Lower leg skin (tissue), 3 donors: Measurements from ENCODE around the gene PLPP4.

ENCODE experiments used
- POLR2A ChIP-seq, 2 donors: fragments of 450-650 bp; IDR thresholded peaks; one replicate each; pipeline ENCODE4 v1.6.1; 2016 to 2017; ENCODE audit warnings: antibody characterized with exemption in 2 of 2, mild to moderate bottlenecking in 1 of 2, moderate library complexity in 1 of 2
- TF ChIP-seq, protein P1 (sequence below), 3 donors: fragments of 450-650 bp; IDR thresholded peaks; one replicate each; pipeline ENCODE4 v1.5.1; 2016; ENCODE audit warnings: antibody characterized with exemption in 3 of 3, mild to moderate bottlenecking in 3 of 3, moderate library complexity in 2 of 3

DNA sequence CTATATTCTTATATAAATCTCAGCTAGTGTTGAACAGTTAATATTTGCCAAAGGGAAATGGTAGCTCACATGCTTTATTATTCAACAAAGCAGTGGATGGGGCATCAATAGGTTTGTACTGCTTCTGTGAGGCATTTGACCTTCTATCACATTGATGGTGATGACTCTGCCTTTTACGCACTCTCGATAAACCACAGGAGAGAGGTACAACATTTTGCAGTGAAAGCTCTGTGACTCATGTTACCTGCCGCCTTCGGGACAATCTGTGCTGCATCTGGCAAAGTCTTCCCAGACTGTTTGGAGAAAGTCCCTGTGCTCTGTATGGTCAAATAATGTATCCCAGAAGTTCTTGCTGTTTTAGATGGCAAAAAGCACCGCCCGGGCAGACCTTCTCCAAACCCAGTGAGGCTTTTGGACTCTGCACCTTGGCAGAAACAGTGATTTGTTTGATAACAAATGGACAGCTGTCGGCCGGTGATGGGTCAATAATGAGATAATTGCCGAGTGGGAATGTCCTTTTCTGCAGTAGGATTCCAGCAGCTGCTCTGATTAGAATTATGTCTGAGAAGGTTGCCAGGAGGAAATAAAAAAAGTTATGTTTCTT lies 61.0 kb downstream of the PLPP4 start:
- TF ChIP-seq, protein P1, sequence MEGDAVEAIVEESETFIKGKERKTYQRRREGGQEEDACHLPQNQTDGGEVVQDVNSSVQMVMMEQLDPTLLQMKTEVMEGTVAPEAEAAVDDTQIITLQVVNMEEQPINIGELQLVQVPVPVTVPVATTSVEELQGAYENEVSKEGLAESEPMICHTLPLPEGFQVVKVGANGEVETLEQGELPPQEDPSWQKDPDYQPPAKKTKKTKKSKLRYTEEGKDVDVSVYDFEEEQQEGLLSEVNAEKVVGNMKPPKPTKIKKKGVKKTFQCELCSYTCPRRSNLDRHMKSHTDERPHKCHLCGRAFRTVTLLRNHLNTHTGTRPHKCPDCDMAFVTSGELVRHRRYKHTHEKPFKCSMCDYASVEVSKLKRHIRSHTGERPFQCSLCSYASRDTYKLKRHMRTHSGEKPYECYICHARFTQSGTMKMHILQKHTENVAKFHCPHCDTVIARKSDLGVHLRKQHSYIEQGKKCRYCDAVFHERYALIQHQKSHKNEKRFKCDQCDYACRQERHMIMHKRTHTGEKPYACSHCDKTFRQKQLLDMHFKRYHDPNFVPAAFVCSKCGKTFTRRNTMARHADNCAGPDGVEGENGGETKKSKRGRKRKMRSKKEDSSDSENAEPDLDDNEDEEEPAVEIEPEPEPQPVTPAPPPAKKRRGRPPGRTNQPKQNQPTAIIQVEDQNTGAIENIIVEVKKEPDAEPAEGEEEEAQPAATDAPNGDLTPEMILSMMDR (IDR thresholded peaks at IDR 0.05) = no peak
- no peak for TF ChIP-seq POLR2A (IDR thresholded peaks at IDR 0.05)
